Testis (tissue), 2 donors: Measurements from ENCODE around the gene BLMH.

Source experiments
- CTCF ChIP-seq, 3 experiments: fragments of 450-650 bp in 2 of 3; fragments of 200-600 bp in 1 of 3; sonication (generic) in 1 of 3; IDR thresholded peaks; one replicate each; pipeline ENCODE4 v1.5.1; 2016 to 2019; ENCODE audit warnings: antibody characterized with exemption in 3 of 3, mild to moderate bottlenecking in 2 of 3, moderate library complexity in 1 of 3
- POLR2A ChIP-seq: fragments of 450-650 bp; IDR thresholded peaks from one replicate; pipeline ENCODE4 v1.6.1; 2017; ENCODE audit warnings: antibody characterized with exemption, mild to moderate bottlenecking, moderate library complexity

GRCh38 chr17:30238003-30238344 is 53.8 kb downstream of the BLMH start:
- TF ChIP-seq POLR2A, result no peak
- no peak for TF ChIP-seq CTCF (IDR thresholded peaks at IDR 0.05)
